Retinal pigment epithelial cell (primary cell): Measurements from ENCODE around the gene GTF3C2.
"Not testable (repeated sequence)": the region's sequence is repeated elsewhere in the genome, so short reads cannot be mapped to it uniquely, and the experiment has no call there.

ENCODE experiments used
- DNase-seq: peaks from one replicate; pipeline ENCODE4 v3.0.0-alpha.2; 2010; ENCODE audit warnings: low read depth
- H3K4me3 ChIP-seq: 2 replicates; pipeline ENCODE4 v1.5.1; 2011; ENCODE audit warnings: mild to moderate bottlenecking, low read length, control low read depth, moderate library complexity
- CTCF ChIP-seq: conservative IDR thresholded peaks from 2 replicates; pipeline ENCODE4 v1.5.1; 2011; ENCODE audit warnings: low read depth, low read length, control low read depth, inconsistent platforms

Gene GTF3C2

DNA sequence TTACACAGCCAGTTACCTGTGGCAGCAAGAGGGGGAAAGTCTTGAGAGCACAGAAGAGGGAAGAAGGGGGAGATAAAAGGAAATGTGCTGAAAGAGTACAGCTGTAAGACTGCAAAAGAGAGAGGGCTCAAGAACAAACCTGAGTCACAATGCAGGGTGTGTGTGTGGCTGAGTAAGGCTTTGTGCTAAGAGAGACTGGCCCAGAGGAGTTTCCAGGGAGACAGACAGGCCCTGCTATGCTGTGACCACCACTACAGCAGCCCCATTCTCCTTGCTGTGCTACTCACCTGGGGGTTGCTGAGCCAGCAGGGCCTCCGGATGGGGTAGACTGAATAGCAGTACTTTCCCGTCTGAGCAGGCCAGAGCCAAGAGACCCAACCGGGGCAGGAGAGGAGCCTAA lies 21.3 kb downstream of the GTF3C2 start:
- H3K4me3 ChIP-seq = no peak overlapping the region
- TF ChIP-seq CTCF = no peak
- DNase-seq = no peak

DNA sequence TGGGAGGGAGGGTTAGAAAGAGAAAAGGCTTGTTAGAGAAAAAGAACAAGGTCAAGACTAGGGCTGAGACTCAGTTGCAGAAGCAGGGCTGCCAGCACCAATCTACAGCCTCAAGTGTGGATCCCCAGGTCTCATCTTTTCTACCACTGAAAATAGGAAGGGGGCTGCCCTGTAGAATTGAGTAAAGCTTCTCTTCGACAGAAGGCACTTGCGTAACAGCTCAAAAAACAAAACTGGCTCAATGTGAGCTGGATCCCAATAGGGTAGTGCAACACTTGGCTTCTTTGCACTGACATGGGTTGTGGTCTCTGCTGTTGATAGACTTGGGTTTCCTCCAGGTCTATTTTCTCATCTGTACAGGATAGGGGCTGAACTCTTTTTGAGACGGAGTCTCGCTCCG lies 31.8 kb downstream of the GTF3C2 start:
- DNase-seq = no peak
- no peak overlapping the region for H3K4me3 ChIP-seq
- no peak for TF ChIP-seq CTCF

DNA sequence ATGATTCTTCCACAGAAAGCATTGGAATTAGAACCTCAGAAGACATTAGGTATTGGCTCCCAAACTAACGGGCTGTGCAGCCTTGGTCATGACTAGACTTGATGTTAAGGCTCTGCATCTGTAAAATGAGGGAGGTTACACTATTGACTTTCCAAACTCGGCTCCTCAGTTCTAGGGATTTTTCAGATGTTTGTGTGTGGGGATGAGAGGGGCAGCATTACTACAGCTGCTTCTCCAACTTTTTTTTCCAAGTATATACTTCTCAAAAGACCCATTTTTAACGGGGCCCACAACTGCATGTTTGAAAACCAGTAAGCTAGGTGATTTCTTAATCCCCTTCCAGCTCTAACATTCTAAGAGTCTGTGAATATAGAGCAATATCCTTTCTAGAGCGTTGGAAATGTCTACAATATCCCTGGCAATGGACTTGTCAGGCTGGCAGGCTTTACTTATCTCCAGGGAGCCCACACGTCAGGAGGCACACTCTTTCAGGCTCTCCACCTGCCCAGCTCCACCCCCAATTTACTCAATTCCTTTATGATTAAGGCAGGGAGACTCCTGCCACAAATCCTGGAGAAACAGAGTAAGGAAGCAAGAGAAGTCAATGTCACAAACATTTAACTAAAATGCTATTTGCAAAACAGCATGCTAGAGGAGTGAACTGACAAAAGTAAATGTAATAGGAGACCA lies 32.8 kb downstream of the GTF3C2 start:
- no peak for TF ChIP-seq CTCF
- peak overlapping the region; percentile 93 for H3K4me3 ChIP-seq
- no peak for DNase-seq

- DNase-seq = peak; percentile 80
- no peak for TF ChIP-seq CTCF
- peak within 1 kb of the TSS; percentile 93 for H3K4me3 ChIP-seq
Measured at GRCh38 chr2:27322766-27323595, 33.6 kb downstream of the GTF3C2 start, which contains the start of gene MPV17. Gene MPV17 (minus strand): TSS chr2:27323097. CDS start chr2:27322517, 580 bp downstream.

DNA sequence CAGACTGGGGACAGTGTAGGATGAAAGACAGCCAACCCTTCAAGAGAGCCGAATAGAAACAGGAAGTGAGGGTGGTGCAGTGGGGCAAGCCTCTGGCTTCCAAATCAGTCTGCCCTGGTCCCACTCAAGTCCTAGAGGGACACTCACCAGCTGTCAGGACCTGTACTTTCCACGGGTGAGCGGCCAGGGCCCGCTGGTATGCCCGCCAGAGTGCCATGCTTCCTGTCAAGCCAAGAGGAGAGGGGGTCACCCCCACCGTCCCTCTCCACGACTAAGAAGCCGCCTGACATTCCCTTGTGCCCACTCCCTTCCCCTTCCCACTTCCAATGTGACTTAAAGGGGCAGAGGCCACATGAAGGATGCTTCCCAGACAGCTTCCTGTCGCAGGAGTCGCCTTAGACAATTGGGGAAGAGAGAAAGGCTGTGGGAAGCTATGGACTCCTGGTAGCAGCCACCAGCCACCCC lies 34.2 kb downstream of the GTF3C2 start:
- no peak for DNase-seq
- TF ChIP-seq CTCF = no peak
- H3K4me3 ChIP-seq = peak overlapping the region; percentile 93

- peak; percentile 71 for TF ChIP-seq CTCF
- DNase-seq = peak; percentile 78
Measured at GRCh38 chr2:27320958-27321543, 35.5 kb downstream of the GTF3C2 start.

DNA sequence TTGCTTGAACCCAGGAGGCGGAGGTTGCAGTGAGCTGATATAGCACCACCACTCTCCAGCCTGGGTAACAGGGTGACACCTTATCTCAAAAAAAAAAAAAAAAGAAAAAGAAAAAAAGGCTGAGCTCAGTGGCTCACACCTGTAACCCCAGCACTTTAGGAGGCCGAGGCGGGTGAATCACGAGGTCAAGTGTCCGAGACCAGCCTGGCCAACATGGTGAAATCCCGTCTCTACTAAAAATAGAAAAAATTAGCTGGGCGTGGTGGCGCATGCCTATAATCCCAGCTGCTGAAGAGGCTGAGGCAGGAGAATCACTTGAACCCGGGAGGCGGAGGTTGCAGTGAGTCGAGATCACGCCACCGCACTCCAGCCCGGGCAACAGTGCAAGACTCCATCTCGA lies 36.7 kb downstream of the GTF3C2 start:
- H3K4me3 ChIP-seq, DNase-seq: not testable (repeated sequence)

More at GRCh38 chr2:27320958-27321543, 35.5 kb downstream of the GTF3C2 start:
- no peak overlapping the region for H3K4me3 ChIP-seq
